GOT3 (cell line): ENCODE data around the gene HOXD10.

Experiments used
- DNase-seq: peaks from one replicate; lab custom pipeline; 2025; ENCODE audit warnings: mixed read lengths; lab: John Stamatoyannopoulos, UW

Gene HOXD10

DNA sequence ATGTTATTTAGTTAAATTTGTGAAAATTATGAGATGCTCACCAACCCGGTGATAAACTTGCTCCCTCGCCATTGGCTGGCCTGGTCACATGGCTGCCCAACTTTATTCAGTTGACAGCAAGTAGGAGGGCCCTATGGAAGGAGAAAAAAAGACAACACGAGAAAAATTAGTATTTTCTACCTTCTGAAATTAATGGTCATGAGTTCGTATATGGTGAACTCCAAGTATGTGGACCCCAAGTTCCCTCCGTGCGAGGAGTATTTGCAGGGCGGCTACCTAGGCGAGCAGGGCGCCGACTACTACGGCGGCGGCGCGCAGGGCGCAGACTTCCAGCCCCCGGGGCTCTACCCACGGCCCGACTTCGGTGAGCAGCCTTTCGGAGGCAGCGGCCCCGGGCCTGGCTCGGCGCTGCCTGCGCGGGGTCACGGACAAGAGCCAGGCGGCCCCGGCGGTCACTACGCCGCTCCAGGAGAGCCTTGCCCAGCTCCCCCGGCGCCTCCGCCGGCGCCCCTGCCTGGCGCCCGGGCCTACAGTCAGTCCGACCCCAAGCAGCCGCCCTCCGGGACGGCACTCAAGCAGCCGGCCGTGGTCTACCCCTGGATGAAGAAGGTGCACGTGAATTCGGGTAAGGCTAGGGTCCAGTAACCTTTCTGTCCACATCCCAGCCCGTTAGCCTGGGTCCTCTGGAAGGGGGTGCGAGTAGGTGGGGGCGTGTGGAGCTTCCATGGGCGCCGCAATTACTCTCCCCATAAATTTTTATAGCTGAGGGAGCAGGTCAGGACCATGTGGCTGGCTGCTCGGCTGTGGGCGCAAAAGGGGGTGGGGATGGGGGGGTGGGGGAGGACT is 35.1 kb downstream of the HOXD10 start, which contains the start of gene HOXD4:
HOXD4 (plus strand) TSS at position 109 of the 846 bp plus-strand sequence; CDS start at position 193, 84 bp downstream.
- no peak for DNase-seq

DNA sequence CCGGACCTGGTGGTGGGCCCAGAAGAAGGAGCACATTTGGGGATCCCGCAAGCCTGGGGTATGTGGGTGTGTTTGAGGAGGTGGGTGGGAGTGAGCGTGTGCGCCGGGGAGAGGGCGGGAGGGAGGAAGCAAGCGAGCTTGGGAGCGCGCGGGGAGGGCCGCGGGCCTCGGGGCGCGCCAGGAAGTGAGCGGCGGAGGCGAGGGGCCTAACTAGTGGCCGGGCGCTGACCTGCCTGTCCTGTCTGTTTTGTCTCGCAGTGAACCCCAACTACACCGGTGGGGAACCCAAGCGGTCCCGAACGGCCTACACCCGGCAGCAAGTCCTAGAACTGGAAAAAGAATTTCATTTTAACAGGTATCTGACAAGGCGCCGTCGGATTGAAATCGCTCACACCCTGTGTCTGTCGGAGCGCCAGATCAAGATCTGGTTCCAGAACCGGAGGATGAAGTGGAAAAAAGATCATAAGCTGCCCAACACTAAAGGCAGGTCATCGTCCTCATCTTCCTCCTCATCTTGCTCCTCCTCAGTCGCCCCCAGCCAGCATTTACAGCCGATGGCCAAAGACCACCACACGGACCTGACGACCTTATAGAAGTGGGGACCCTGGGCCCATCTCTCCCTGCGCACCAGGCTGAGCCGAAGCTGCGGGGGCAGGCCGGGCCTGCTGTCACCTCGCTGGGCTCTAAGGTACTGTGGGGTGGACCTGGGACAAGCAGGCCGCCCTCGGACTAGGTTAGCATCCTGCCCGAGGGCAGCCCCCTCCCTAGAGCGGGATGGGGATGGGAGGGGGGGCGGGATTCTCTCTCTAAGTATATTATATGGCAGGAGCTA is 36.0 kb downstream of the HOXD10 start:
- no peak for DNase-seq

DNA sequence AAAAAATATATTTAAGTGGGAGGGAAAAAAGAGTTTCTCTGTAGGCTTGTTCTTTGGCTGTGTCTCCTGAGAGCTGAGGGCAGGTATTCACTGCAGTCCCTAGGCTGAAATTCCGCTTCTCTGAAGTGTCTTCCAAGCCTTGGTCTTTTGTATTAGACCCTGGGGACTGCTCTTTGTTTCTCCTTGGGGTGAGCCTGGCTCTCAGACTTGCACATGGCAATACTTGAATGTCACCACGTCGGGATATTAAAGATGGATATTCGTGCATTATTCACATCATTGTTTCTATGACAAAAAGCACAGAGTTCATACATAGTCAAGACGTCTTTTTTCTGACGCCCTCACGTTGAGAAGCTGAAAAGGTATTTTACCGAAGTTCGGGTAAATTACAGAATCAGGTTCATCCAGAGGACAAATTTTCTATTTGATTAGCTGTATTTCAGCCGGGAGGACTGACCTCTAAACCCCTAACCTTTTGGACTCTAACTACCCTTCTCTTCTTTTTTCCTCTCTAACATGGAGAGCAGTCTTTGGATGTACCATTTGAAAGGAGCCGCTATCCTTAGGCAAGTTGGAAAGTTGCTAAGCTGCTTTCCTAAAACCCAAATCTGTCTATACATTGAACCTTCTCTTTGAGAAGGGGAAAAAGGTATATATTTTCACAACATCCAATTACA is 38.1 kb downstream of the HOXD10 start:
- DNase-seq = no peak

DNA sequence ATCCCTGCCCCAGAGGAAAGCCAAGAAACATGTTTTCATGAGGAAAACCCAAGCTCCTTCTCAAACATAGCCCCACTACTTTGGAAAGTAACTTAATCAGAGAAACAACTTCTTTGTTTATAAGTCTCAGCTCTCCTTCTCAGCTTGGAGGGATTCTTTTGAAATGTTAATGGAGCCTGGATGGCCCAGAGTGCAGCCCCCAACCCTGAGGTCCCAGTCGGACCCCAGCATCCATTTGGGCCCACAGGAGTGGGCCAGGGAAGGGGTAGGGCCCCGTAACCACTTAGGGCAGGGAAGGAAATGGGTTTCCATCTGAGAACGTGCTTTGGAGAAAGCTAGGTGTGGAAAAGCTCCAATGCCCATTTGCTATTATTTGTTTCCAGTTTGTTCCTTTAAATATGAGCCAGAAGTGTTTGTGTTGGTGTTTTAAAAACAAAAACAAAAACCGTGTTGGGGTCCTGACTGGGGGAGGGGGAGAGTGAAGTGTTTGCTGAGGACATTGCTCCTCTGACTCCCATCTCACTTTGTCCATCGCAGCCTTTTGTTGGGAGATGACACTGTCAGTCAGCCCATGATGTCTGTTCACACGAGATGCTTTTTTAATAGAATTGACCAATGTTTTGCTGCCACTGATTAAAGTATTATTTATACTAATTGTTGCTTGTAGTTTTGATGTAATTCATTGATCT is 38.9 kb downstream of the HOXD10 start:
- DNase-seq = no peak

DNA sequence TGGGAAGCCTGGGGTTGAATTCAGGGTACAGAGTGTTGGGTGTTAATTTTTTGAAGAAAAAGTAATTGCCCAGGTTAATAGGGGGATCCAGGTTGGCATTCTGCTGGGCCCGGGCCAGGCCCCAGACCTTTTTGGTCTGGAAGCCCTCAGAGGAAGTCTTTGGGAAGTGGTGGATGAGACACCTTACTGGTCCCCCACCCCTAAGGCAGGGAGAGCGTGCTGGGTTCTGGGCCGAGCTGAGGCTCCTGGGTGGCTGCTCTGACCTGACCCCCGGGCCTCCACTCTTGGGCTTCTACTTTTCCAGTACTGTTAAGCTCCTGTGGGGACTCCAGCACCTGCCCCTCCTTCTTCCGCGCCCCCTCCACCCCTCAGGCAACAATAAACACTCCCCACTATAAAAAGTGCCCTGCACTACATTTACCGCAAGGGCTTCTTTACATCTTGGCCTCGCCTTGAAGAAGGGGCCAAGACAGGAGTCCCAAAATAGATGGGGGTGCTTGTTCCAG is 39.8 kb downstream of the HOXD10 start:
- no peak for DNase-seq

DNA sequence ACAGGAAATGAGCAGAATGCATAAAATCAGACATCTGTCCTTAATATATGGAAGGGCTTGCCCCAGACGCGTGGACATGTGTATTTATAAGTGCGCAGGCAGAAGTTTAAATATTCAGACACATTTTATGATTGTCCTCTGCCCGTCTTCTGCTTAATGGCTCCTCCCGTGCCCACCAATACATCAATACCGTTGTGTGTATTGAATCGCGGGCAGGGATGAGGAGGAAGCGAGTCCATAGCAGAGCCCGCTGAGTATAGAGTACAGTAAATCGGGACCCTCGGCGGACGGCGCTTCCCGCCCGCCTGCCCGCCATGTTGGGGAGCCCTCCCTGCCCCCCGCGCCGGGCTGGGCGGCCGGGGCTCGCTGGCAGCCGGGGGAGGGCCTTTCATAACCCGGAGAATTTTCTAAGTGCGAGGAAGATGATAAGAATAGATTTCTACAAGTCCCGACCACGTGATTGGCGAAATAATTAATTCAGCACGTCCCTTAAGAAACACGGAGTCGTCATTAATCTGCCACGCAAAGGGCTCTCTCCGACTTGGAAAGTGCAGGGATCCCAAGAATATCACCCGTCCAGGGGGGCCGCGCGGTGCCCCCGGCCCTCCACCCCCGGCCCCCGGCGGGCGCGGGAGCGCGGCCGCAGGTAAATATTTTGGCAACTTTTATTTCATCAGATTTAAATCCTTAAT is 40.4 kb downstream of the HOXD10 start, which contains the start of gene HOXD3:
HOXD3 (plus strand) TSS at position 501 of the 692 bp plus-strand sequence. CDS start 11,808 bp downstream, outside the sequence.
- DNase-seq = no peak

DNA sequence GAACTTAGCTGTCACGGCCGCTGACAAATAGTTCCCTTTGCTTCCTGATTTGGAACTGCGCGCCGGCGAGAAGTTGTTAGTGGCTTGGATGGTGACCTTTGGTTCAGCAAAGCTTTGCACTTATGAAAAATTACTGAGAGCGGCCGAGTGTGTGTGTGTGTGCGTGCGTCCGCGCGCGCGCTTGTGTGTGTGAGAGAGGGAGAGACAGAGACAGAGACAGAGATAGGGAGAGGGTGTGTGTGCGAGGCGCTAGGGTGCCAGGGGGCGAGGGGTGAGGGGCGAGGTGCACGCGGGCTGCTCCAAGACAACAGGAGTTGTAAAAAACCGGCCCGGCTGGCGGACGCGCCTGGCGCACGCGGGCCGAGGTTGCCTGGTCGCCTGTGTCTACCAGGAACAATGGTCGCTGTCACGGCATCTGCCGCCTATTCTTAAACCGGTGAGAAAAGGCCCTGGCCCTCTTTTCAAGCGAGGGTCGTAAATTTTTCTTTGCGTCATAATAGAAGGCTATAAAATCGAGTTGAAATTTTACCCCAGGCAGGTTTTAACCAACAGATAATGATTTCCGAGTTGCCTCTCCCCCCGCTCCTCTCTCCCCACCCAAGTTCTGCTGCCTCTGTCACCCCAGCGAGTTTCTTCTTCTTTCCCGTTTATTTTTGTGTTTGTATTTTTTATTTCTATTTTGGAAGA is 41.1 kb downstream of the HOXD10 start:
- no peak for DNase-seq

DNA sequence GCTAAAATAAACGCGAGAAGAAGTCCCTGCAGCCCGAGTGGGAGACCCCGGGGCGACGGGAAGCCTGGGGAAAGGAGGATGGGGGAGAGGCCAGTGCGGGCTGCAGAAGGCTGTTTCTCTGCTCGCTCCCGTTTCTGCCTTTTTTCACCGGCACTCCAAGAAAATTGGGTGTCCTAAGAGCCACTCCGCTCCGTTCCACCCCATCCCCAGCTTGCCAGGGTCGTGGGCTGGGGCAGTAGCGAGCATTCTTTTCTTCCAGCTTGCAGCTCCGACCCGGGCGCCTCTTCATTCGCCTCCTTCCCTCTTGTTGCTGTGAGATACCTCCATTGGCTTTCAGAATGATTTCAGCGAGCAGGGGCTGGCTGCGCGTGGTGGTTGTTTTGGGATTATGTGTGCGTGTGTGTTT is 41.6 kb downstream of the HOXD10 start:
- no peak for DNase-seq

DNA sequence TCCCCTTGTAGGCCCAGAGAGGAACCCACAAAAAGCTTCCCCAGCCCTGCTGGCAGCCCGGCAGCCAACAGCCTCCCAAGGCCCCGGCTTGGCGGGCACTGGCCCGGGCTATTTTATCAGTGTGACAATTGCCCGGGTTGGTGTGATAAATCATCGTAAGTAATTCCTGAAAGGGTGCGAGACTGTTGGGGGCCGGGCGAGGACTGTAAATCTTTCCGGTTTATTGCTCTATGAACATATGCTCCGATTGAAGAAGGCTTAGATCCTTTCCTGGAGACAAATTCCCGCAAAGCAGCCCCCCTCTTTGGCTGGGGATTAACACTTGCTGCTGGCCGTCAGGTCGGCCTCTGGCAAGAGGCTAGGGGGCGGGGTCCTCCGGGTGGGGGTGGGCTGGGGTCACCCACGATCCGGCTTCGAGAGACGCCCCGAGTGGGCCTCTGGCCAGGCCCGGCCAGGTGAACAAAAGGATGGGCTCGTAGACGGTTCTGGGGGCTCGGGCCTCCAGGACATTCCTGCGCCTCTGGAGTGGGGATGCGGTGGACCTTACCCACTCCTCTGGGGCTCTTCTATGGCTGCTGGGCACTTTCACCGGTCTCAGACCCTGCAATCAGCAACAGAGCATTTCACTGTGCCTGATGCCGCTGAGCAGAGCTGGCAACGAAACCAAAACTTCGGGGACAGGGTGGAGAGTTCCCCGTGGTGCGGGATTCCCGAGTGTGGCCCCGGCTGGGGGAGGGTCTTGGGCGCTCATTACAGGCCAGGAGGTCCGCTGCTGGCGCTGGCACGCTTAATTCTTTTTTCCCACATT is 42.5 kb downstream of the HOXD10 start:
- no peak for DNase-seq

DNA sequence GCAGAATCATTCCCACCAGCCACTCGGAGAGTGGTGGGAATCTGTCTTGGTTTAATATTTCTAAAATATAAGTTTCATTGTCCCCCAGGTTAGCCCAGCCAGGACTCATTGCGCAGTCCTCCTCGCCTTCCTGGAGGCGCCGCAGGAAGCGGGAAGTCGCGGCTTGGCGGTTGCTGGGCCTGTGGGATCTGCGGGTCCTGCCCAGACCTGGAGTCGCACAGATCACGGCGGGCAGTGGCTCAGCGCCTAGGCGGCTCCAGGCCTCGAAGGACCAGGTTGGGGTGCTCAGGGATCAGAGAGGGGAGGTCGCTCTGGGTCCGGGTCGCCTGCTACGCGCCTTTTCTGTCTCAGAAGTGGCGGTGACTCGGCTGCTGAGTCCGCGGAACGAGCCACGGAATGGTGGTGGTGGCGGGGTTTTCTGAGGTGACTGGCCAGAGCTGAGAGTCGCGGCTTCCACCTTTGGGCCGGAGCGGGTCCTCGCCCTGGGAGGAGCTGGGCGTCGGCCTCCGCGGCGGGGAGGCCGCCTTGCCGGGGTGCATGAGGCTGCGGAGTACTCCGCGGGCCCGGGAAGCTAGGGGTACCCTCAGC is 43.2 kb downstream of the HOXD10 start:
- no peak for DNase-seq

DNA sequence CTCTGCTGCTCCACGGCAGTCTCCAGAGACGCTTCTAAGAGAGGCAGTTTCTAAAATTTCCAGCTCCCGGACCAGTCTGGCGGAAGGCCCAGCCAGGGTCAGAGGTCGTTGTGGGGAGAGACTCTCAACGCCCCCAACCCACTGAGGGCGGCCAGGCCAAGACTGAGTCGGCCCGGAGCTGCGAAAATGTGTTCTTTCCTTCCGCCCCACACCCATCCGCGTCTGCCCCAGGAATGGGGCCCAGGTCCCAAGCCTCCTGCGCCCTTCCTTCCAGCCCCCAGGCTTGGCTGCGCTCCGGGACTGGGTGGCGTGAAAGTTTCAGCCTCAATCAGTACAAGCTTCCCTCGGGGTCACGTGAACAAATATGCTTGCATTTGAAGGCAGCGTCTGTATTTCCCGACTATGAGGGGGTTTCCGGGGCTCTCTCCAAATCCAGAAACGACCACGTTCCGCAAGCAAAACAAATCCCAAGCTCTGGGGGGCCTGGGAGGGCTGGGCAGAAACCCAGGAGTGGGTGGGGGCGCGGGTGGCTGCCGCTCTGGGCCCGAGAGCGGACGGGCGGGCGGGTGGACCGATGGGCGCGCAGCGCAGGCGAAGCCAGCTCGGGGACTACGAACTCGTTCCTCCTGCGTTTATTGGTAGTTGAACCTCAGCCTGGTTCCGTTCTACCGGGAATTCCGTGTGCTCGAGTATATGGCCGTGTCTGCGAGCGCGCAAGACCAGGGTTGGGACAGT is 43.8 kb downstream of the HOXD10 start:
- DNase-seq = no peak

DNA sequence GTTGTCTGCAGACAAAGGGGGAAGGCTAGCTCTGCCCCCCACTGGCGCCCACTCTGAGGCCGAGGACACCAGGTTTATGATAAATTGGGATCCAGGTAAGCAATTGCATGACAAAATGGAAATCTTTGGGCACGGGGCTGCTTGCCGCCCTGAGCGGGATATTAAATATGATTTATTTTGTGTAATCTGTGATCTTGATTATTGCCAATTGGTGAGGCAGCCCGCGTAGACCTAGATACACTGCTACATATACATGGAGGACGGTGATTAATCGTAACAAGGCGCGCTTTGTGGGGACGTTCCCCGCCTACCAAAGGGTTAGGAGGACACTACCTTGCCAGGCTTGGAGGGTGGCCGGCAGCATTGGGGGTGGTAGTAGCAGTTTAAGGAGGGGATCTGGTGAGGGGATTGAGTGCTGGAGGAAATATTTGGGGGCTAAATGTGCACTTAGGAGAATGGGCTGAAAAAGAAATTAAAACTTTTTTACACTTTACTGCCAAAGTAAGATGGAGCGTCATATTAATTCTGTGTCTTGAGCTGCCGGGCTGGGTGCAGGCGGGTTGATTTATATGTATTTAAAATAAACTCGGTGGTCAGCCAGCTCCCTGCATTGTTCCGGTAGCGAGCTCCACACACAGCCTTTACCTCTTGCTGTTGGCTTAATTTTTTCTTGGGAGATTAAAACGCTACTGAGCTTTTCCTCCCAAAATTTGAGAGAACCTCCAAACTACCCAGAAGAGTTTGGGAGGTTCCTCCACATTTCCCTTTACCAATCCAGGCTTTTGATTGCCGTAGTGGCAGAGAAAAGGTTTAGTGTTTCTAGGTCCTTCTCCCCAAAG is 44.6 kb downstream of the HOXD10 start:
- no peak for DNase-seq

DNA sequence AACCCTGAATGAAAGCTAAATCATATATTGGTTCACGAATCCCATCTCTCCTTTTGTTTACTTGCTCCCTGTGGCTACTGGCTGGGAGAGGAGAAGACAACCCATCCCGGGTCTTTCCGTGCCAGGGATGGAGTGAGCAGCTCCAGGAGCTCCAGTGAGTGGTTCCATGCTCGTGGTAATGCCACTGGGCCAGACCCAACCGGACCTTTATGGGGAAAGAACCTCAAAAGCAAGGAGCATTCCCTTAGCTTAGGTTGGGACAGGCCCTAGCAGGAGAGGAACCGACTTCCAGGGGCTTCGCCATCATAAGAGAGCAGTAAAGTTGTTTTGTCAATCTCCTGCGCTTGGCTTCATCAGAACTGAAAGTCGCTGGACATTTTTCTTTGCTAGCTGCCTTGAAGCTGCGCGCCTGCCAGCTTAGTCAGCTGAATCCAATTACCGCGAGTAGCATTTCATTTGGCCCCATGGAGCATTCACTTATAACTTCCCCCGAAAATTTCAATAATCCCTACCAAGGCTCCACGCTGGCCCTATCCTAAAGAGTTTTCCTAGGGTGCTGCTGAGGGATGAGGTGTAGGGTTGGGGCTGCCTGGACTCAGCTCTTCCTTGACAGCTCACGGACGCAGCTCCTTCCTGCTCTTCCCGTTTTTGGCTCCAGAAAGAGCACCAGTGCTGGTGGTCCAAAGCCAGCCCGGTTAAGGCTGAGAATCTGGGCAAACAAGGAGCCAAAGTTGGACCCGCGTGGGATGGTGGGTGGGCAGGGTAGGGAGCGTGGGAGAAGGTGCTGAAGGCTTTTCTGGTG is 45.4 kb downstream of the HOXD10 start:
- DNase-seq = no peak

DNA sequence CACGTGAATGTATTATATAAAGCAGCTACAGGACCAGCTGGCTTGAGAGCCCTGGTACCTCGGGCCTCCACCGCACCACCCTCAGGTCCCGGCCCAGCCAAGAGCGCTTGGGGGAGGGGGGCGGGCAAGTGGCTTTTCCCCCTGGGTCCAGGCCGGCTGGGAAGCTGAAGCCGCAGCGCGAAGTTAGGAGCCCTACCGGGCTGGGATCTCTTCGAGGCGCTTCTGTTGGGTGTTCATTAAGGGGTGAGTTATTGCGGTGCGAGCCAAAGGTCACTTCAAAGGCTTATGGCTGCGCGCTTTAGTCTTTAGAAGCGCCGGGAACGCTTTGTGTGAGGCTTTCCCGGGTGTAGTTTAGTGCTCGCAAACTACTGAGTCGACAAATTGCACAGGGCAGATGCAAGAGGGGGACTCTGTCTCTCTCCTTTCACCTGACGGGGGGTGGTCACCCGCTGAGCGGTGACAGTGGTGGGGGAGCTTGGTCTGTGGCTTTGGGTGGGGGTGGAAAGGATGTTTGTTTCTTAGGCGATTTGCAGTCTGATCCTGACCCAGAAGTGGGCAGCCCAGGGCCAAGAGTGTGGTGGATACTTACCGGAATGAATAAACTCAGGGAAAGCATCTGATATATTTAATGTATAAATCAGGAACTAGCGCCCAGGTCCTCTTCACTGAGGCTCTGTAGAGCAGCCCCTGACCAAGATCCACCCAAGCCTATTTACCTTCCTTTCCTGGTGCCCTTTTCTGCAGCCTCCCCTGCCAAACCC is 46.5 kb downstream of the HOXD10 start:
- DNase-seq = no peak

DNA sequence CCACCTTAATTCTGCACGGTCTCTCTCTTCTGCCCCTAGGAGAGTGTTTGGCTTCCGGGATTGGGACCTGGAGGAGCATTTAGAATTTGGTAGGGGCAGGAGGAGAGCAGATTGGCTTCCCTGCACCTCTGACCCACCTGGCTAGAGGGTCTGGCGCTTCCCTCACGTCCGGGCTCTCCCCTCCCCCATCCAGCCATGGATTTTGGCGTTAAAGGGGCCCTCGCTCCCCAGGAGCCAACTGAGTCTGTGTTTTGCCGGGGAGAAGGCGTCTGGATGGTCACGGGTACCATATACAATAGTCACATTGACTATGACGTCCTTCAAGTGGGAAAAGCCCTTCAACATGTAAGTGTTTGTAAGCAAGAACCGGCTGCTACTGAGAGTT is 47.1 kb downstream of the HOXD10 start:
- DNase-seq = no peak

DNA sequence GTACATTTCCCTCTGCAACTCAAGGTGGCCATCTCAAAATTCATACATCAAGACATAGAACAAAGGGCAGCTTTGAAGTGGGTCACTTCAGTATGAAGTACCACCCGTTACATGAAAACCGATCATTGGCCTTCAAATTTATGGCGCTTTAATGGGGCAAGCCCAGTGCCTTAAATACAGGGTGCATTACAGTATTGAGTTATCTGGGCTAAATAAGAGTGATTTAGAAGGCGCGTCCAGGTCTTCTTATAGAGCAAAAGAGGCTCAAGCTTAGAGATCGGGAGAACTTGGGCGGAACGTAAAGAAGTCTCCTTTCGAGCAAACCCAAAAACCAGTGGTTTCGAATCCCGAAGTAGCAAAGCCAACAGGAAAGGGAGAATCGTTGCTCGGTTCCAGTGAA is 47.6 kb downstream of the HOXD10 start:
- no peak for DNase-seq
